ENCODE results near the gene SUSD6. TPM values are rescaled to one million over a fixed set of nuclear protein-coding genes. Genes with fewer than 3 reads are reported as not detected.

Gene SUSD6
- polyA plus RNA-seq, 1 of the 3 experiments (the other 2 are of a cell fraction), result 8.5 TPM

DNA sequence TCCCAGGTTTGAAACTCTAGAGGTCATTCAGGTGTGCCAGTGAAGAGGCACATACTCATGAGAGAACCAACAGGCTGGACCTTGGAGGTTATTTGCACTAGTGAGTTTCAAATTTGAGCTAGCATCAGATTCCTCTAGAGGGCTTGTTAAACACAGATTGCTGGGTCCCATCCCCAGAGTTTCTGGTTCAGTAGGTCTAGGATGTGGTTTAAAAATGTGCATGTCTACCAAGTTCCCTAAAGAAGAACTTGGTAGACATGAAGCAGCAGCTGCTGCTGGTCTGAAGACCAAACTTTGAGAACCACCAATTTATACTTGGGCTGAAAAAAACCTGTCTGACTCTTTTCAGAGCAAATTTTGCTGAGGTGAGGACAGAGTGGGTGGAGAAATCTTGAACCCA is 61.7 kb downstream of the SUSD6 start:
- POLR2A ChIA-PET, result no interaction called here
- no peak overlapping the region for H3K9ac ChIP-seq
- H3K27ac ChIP-seq (ENCODE audit: low read depth in 2 of 2, low read length in 1 of 2), result no peak overlapping the region
- no peak overlapping the region for H3K4me3 ChIP-seq (ENCODE audit: low read depth in 2 of 2, low read length in 1 of 2)
- TF ChIP-seq SMC3 (IDR thresholded peaks at IDR 0.05; ENCODE audit: low read depth, low read length), result no peak
- TF ChIP-seq TAF1 (IDR thresholded peaks at IDR 0.05; ENCODE audit: borderline replicate concordance, low read depth, low read length), result no peak
- TF ChIP-seq, protein P1, sequence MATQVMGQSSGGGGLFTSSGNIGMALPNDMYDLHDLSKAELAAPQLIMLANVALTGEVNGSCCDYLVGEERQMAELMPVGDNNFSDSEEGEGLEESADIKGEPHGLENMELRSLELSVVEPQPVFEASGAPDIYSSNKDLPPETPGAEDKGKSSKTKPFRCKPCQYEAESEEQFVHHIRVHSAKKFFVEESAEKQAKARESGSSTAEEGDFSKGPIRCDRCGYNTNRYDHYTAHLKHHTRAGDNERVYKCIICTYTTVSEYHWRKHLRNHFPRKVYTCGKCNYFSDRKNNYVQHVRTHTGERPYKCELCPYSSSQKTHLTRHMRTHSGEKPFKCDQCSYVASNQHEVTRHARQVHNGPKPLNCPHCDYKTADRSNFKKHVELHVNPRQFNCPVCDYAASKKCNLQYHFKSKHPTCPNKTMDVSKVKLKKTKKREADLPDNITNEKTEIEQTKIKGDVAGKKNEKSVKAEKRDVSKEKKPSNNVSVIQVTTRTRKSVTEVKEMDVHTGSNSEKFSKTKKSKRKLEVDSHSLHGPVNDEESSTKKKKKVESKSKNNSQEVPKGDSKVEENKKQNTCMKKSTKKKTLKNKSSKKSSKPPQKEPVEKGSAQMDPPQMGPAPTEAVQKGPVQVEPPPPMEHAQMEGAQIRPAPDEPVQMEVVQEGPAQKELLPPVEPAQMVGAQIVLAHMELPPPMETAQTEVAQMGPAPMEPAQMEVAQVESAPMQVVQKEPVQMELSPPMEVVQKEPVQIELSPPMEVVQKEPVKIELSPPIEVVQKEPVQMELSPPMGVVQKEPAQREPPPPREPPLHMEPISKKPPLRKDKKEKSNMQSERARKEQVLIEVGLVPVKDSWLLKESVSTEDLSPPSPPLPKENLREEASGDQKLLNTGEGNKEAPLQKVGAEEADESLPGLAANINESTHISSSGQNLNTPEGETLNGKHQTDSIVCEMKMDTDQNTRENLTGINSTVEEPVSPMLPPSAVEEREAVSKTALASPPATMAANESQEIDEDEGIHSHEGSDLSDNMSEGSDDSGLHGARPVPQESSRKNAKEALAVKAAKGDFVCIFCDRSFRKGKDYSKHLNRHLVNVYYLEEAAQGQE (IDR thresholded peaks at IDR 0.05; ENCODE audit: low read depth, low read length), result no peak
- TF ChIP-seq RCOR1 (IDR thresholded peaks at IDR 0.05; ENCODE audit: low read length), result no peak
- TF ChIP-seq ELF1 (IDR thresholded peaks at IDR 0.05), result no peak
- no peak for TF ChIP-seq RAD21 (IDR thresholded peaks at IDR 0.05; ENCODE audit: low read length)
- no peak for TF ChIP-seq GABPA (IDR thresholded peaks at IDR 0.05; ENCODE audit: low read depth)
- TF ChIP-seq TEAD4 (IDR thresholded peaks at IDR 0.05; ENCODE audit: borderline replicate concordance, insufficient read depth), result no peak
- no peak for TF ChIP-seq NFIC (IDR thresholded peaks at IDR 0.05; ENCODE audit: borderline replicate concordance)
- no peak for TF ChIP-seq EP300 (IDR thresholded peaks at IDR 0.05; ENCODE audit: borderline replicate concordance in 1 of 2, low read depth in 1 of 2, low read length in 1 of 2)
- TF ChIP-seq GATA2 (CRISPR knock-in tag; IDR thresholded peaks at IDR 0.05), result no peak
- TF ChIP-seq MEF2A (IDR thresholded peaks at IDR 0.05; ENCODE audit: borderline replicate concordance, low read depth), result no peak
- TF ChIP-seq CTCF (IDR thresholded peaks at IDR 0.05), result no peak
- no peak for TF ChIP-seq USF2 (IDR thresholded peaks at IDR 0.05; ENCODE audit: borderline replicate concordance, low read depth, low read length)
- TF ChIP-seq RFX5 (IDR thresholded peaks at IDR 0.05; ENCODE audit: low read length), result no peak
- no peak for TF ChIP-seq TCF12 (IDR thresholded peaks at IDR 0.05)
- TF ChIP-seq IRF3 (IDR thresholded peaks at IDR 0.05; ENCODE audit: low read depth, low read length), result no peak
- no peaks in the 10 kb centered on the region for H3K27me3 ChIP-seq (ENCODE audit: insufficient read depth)
- no peak overlapping the region for H3K4me2 ChIP-seq
- CTCF ChIA-PET, result no interaction called here
- H4K20me1 ChIP-seq (ENCODE audit: insufficient read depth), result no peaks in the 10 kb centered on the region
- no peaks in the 10 kb centered on the region for H3K36me3 ChIP-seq (replicated peaks in 1 of 2; ENCODE audit: control insufficient read depth in 1 of 2, insufficient read depth in 2 of 2, low read length in 1 of 2)
- H3K79me2 ChIP-seq (ENCODE audit: insufficient read depth), result peaks cover 3% of the 10 kb centered on the region; the same call in 1 of the 2 replicates
- DNase-seq, result no peak
- no peak overlapping the region for H2AFZ ChIP-seq (ENCODE audit: low read depth)
- H3K9me3 ChIP-seq, result no peaks in the 10 kb centered on the region
- H3K4me1 ChIP-seq (ENCODE audit: control insufficient read depth in 1 of 2, insufficient read depth in 2 of 2, low read depth in 1 of 2, low read length in 1 of 2), result peaks cover 0 to 9% of the 10 kb centered on the region in 2 experiments; a peak in 1 of 4 replicates
- H3F3A ChIP-seq (replicated peaks; ENCODE audit: insufficient read depth), result no peaks in the 10 kb centered on the region
- no peaks in the 10 kb centered on the region for H3K9me2 ChIP-seq
